Activated T-cell treated with anti-CD3 and anti-CD28 coated beads, Interleukin-2, amount 50 U/mL, for 72 hours (primary cell): ENCODE results near the gene CCL23. TPM values are rescaled to one million over a fixed set of nuclear protein-coding genes. Genes with fewer than 3 reads are reported as not detected.
A peak's percentile ranks its signal among the peaks of the same experiment; 100 is the strongest.
"Not testable (repeated sequence)": the region's sequence is repeated elsewhere in the genome, so short reads cannot be mapped to it uniquely, and the experiment has no call there.

Experiments used
- ATAC-seq, 2 donors: fragments of 150-1000 bp; cut with Tn5 transposase; replicated peaks in 1 of 2; 2 replicates each; pipeline ENCODE4 v1.10.0; 2021; ENCODE audit warnings: moderate library complexity in 2 of 2, mild to moderate bottlenecking in 1 of 2
- DNase-seq, 2 donors: peaks; one replicate each; pipeline ENCODE4 v3.0.0; 2021 to 2022; ENCODE audit warnings: mixed read lengths in 1 of 2
- H3K27ac Mint-ChIP-seq: one replicate; pipeline ENCODE4 v1.8.0; 2022; ENCODE audit warnings: mild to moderate bottlenecking, moderate library complexity, mixed read lengths
- H3K27me3 Mint-ChIP-seq: one replicate; pipeline ENCODE4 v1.8.0; 2022; ENCODE audit warnings: low read depth, mixed read lengths
- H3K36me3 Mint-ChIP-seq, 2 donors: one replicate each; pipeline ENCODE4 v1.8.0; 2022; ENCODE audit warnings: mixed read lengths in 2 of 2, mild to moderate bottlenecking in 1 of 2; ENCODE audit not compliant: insufficient read depth in 2 of 2
- H3K4me1 Mint-ChIP-seq: one replicate; pipeline ENCODE4 v1.8.0; 2022; ENCODE audit warnings: low read depth, mixed read lengths
- H3K4me3 Mint-ChIP-seq, 2 donors: one replicate each; pipeline ENCODE4 v1.8.0; 2022; ENCODE audit warnings: mild to moderate bottlenecking in 2 of 2, mixed read lengths in 2 of 2, moderate library complexity in 2 of 2
- H3K9me3 Mint-ChIP-seq, 2 donors: one replicate each; pipeline ENCODE4 v1.8.0; 2022; ENCODE audit warnings: mixed read lengths in 2 of 2
- total RNA-seq, 2 donors: library from RNA; stranded (reverse); gene quantifications; one replicate each; pipeline ENCODE4 v1.2.3, GENCODE V29; 2022

Gene CCL23
- total RNA-seq, 2 donors from 2014 or later: not detected

DNA sequence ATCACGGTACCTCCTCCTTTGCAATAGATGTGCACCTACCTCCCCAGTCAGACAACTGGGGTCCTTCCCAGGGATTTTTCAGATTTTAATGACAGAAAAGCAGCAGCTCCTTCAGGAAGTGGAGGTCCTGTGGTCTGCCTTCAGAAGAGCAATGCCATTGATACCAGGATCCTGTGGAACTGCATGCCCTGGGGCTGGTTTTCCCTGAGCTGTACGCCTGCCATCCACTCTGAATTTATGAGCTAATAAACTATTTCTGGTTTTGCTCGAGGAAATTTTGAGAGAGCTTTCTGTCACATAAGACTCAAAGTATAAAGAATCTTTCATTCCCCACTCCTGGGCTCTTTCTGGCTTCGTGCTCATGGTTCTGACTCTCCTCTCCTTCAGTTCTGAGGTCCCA is 10.0 kb upstream of the CCL23 start:
- no peak overlapping the region for H3K27ac Mint-ChIP-seq
- no peak overlapping the region for H3K4me3 Mint-ChIP-seq
- ATAC-seq: no peak
- DNase-seq: no peak
- H3K4me1 Mint-ChIP-seq: no peaks in the 10 kb centered on the region
- H3K27me3 Mint-ChIP-seq: peaks cover 40% of the 10 kb centered on the region
- H3K36me3 Mint-ChIP-seq: no peaks in the 10 kb centered on the region
- H3K9me3 Mint-ChIP-seq: peaks cover 0 to 2% of the 10 kb centered on the region in 2 donors

DNA sequence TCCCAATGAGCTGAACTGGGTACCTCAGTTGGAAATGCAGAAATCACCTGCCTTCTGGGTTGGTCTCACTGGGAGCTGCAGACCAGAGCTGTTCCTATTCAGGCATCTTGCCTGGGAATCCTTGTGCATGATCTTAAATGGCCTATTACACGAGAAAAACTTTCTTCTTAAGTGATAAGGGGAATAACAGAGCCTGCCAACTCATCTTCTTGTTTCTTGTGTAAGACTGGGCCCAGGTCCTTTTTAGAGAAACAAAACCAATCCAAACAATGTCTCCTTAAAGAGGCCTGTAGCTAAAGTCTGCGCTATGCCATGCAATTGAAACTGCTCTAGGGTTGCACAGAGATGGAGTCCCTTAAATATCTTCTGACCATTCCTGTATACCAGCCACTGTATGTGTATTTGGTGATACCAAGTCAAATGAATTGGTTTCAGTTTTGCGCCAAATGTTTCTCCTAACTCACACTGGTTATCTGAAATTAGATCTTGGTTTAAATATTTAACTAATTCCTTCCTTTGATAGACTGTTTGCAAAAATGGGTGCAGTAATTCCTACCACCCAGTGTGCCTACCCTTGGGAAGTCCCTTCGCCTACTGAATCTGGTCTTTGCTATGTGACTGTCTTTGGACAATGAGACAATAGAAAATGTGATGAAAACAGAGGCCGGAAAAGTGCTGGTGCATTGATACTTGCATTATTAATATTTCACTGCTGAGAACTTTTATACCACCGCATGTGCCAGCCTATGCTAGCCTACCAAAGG is 6.5 kb upstream of the CCL23 start:
- no peaks in the 10 kb centered on the region for H3K9me3 Mint-ChIP-seq
- ATAC-seq (no peak), DNase-seq (no peak)
- H3K4me3 Mint-ChIP-seq: no peak overlapping the region
- H3K27me3 Mint-ChIP-seq: peaks cover 43% of the 10 kb centered on the region
- no peaks in the 10 kb centered on the region for H3K36me3 Mint-ChIP-seq
- no peak overlapping the region for H3K27ac Mint-ChIP-seq
- no peaks in the 10 kb centered on the region for H3K4me1 Mint-ChIP-seq

DNA sequence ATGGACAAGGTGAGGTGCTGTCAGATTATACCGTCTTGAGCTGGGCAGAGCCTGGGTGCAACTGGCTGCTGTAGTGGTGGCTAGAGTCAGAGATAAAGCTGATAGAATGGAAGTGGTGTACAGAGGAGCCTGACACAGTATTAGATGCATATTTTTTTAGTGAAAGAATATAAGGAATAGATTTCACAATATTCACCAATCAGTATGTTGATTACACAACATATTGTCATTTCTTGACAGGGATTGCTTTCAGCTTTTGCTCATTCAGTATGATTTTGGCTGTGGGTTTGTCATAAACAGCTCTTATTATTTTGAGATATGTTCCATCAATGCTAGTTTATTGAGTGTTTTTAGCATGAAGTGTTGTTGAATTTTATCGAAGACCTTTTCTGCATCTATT is 1.7 kb upstream of the CCL23 start:
- Mint-ChIP-seq H3K36me3 (no peaks in the 10 kb centered on the region), H3K4me1 (no peaks in the 10 kb centered on the region), H3K9me3 (no peaks in the 10 kb centered on the region), H3K27ac (no peak overlapping the region), H3K27me3 (peaks cover 47% of the 10 kb centered on the region), H3K4me3 (no peak overlapping the region)
- DNase-seq (no peak), ATAC-seq (no peak)

DNA sequence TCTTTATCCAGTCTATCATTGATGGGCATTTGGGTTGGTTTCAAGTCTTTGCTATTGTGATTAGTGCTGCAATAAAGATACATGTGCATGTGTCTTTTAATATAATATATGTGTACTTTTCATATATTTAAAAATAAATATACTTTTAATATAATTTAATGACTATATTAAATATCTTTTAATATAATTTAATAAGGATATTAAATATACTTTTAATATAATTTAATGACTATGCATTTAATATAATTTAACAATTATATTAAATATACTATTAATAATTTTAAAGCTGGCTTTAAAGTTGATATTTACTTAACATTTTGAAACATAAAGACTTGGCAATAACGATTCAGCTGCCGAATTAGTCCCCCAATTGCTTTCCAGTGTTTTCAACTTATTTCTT is 1.2 kb downstream of the CCL23 start:
- peaks cover 48% of the 10 kb centered on the region for H3K27me3 Mint-ChIP-seq
- no peaks in the 10 kb centered on the region for H3K4me1 Mint-ChIP-seq
- no peak for DNase-seq
- no peak for ATAC-seq
- no peak overlapping the region for H3K4me3 Mint-ChIP-seq
- H3K9me3 Mint-ChIP-seq: no peaks in the 10 kb centered on the region
- no peaks in the 10 kb centered on the region for H3K36me3 Mint-ChIP-seq
- H3K27ac Mint-ChIP-seq: no peak overlapping the region

DNA sequence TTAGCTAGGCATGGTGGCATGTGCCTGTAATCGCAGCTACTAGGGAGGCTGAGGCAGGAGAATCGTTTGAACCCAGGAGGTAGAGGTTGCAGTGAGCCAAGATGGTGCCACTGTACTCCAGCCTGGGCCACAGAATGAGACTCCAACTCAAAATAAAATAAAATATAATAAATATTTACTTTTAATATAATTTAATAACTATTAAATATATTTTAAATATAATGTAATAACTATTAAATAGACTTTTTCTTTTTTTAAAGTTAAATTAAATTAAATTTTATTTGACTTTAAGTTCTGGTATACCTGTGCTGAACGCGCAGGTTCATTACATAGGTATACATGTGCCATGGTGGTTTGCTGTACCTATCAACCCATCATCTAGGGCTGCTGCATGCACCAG is 1.9 kb downstream of the CCL23 start:
- H3K9me3 Mint-ChIP-seq, DNase-seq, H3K4me1 Mint-ChIP-seq, H3K4me3 Mint-ChIP-seq, ATAC-seq, H3K27ac Mint-ChIP-seq, H3K36me3 Mint-ChIP-seq: not testable (repeated sequence)
- peaks cover 42% of the 10 kb centered on the region for H3K27me3 Mint-ChIP-seq

DNA sequence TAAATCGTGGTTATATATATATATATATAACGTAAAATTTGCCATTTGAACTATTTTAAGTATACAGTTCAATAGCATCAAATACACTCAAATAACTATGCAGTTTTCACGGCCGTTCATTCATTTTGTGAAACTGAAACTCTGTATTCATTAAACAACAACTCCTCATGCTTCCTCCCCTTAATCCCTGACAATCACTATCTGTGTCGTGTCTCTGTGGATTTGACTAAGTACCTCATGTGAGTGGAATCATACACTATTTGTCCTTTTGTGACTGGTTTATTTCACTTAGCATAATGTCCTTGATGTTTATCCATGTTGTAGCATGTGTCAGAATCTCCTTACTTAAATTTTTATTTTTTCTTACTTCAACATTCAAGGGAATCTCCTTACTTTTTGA is 2.8 kb downstream of the CCL23 start:
- H3K36me3 Mint-ChIP-seq: no peaks in the 10 kb centered on the region
- H3K4me3 Mint-ChIP-seq: no peak overlapping the region
- ATAC-seq (no peak), DNase-seq (no peak)
- H3K9me3 Mint-ChIP-seq: no peaks in the 10 kb centered on the region
- peaks cover 32% of the 10 kb centered on the region for H3K27me3 Mint-ChIP-seq
- no peaks in the 10 kb centered on the region for H3K4me1 Mint-ChIP-seq
- H3K27ac Mint-ChIP-seq: no peak overlapping the region

DNA sequence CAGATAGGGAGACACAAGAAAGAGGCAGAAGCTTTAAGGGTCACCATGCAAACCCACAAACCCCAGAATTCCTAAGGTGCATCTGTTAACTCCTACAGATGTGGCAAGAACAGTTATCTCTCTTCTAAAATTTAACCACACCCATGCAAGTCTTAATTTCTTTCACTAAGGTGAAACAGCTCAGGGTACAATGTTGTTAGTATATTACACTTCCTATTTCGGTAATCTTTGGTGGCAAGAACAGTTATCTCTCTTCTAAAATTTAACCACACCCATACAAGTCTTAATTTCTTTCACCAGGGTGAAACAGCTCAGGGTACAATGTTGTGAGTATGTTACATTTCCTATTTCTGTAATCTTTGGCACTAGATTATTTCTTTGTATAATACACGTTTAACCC is 6.6 kb downstream of the CCL23 start:
- Mint-ChIP-seq H3K4me1 (no peaks in the 10 kb centered on the region), H3K9me3 (no peaks in the 10 kb centered on the region), H3K27ac (no peak overlapping the region), H3K4me3 (no peak overlapping the region), H3K36me3 (no peaks in the 10 kb centered on the region), H3K27me3 (peaks cover 13% of the 10 kb centered on the region)
- no peak for DNase-seq
- ATAC-seq: no peak

DNA sequence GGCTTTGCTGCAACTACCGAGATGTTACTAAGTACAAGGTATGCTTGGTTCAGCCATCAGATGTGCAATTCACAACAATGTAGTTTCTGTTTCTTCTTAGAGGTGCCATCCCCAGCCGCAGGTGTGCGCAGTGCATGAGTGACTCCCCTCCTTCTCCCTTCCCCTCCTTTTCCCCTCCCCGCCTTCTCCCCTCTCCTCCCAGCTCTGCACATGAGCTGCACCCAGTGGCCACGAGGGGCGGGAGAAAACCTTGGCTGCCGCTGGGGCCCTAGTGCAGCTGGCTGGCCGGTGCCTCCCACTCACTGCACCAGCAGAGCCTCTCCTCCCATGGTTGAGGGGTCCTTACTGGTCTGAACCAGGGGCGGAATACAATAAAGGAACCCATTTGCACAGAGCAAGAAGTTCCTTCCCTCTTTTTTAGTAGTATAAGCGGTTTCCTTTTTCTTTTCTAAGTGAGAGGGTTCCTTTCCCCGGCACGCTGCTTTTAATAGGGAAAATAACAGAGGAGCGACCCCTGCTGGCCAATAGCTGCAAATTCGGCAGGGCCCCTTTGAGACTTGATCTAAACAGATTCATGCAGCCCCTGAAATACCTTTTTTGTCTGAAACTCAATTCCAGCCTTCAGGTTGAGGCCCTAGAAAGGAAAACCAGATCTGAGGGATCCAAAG is 8.6 kb downstream of the CCL23 start:
- no peak for ATAC-seq
- no peak overlapping the region for H3K27ac Mint-ChIP-seq
- no peak for DNase-seq
- no peaks in the 10 kb centered on the region for H3K36me3 Mint-ChIP-seq
- H3K27me3 Mint-ChIP-seq: peaks cover 12% of the 10 kb centered on the region
- H3K4me3 Mint-ChIP-seq: no peak overlapping the region
- no peaks in the 10 kb centered on the region for H3K9me3 Mint-ChIP-seq
- no peaks in the 10 kb centered on the region for H3K4me1 Mint-ChIP-seq

DNA sequence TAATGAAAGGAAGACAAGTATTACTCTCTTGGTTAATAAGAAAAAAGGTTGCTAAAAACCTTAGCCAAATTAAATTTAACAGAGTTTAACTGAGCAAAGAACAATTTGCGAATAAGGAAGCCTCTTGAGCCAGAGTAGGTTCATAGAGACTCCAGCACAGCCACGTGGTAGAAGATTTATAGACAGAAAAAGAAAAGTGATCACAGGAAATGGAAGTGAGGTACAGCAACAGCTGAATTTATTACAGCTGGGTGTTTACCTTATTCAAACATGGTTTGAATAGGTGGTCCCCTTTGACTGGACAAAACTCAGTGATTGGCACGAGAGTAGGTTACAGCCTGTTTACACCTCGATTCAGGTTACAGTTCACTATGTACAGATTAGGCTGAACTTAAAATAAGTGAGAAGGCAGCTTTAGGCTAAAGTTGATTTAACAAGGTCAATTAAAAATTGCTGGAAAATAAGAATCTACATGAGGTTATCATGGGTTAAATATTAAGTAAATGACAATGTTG is 13.1 kb downstream of the CCL23 start:
- Mint-ChIP-seq H3K9me3 (no peaks in the 10 kb centered on the region), H3K4me1 (no peaks in the 10 kb centered on the region), H3K27me3 (peaks cover 7% of the 10 kb centered on the region), H3K27ac (peak overlapping the region; percentile 3), H3K36me3 (no peaks in the 10 kb centered on the region), H3K4me3 (no peak overlapping the region)
- DNase-seq (no peak), ATAC-seq (no peak)

DNA sequence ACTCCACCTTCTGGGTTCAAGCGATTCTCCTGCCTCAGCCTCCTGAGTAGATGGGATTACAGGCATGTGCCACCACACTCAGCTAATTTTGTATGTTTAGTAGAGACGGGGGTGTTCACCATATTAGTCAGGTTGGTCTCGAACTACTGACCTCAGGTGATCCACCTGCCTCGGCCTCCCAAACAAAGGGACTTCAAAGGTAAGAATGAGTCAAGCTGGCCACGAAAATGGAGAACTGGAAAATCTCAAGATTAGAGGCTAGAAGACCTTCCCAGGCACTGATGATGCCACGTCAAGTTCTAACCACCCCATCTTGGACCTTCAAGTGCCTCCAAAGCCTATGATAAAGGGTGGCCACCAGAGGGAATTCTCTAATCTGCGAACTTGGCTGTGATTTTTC is 15.1 kb downstream of the CCL23 start:
- ATAC-seq: no peak
- H3K27me3 Mint-ChIP-seq: peaks cover 15% of the 10 kb centered on the region
- no peaks in the 10 kb centered on the region for H3K36me3 Mint-ChIP-seq
- DNase-seq: no peak
- H3K4me1 Mint-ChIP-seq: no peaks in the 10 kb centered on the region
- H3K27ac Mint-ChIP-seq: no peak overlapping the region
- H3K9me3 Mint-ChIP-seq: no peaks in the 10 kb centered on the region
- H3K4me3 Mint-ChIP-seq: no peak overlapping the region

DNA sequence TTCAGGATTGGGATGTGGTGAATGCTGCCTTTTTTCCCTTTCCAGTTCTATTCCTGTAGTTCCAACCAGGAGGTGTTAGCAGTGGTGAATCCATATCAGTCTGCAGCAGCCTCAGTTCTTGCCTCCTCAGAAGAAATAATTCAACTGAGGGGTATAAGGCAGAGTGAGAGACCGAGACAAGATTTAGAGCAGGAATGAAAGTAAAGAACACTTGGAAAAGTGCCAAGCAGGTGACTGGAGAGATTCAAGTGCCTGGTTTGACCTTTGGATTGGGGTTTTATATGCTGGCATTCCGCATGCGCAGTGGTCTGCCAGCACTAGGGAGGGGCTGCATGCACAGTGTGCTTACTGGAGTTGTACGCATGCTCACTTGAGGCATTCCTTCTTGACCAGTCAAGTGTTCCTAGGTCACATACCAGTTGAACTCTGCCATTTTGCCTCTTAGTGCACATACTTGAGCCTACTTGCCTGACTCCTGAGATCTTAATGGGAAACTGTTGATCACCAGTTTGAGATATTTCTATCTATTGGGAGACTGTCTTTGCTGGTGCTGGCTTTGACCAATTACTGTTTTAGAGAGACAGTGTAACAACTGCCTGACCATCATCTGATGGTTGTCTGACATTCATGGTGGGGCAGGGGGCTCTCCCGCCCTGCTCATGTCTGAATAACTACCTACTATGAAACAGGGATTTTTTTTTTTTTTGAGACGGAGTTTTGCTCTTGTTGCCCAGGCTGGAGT is 15.7 kb downstream of the CCL23 start:
- no peak overlapping the region for H3K4me3 Mint-ChIP-seq
- no peaks in the 10 kb centered on the region for H3K4me1 Mint-ChIP-seq
- ATAC-seq (no peak), DNase-seq (no peak)
- no peaks in the 10 kb centered on the region for H3K9me3 Mint-ChIP-seq
- H3K36me3 Mint-ChIP-seq: no peaks in the 10 kb centered on the region
- H3K27me3 Mint-ChIP-seq: peaks cover 15% of the 10 kb centered on the region
- no peak overlapping the region for H3K27ac Mint-ChIP-seq

DNA sequence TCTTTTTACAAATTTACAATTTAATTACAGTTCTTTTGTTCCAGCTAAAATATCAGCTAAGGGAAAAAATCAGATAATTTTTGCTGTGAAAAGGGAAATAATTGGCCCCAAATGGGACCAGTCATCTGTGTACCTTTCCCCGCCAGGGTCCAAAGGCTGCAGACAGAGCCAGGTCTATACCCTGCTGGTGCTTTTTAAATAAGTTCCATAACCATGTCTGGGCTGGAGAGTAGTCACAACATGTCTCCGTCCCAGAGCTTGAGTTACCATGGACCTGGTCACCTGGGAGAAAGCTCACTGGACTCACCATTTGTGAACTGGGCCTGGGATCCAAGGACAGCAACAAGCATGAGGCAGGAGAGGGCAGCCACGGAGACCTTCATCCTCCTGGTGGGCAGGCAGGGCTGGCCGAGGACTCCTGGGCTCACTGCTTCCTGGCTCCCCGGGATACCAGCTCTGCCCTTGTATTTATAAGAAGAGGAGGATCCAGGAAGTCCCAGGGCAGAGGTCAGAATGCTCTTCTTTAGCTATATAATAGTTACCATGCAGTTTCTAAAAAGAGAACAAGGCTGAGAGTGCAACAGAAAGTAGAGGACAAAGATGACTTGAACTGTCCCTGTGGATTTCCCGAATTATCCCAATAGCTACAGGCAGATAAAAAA is 16.5 kb downstream of the CCL23 start, which contains the start of gene CCL15:
TSS of gene CCL15 (minus strand) at position 444 of the 662 bp plus-strand sequence. CDS start at position 383, 61 bp downstream.
- Mint-ChIP-seq H3K9me3 (no peaks in the 10 kb centered on the region), H3K27ac (no peak within 1 kb of the TSS), H3K27me3 (peaks cover 23% of the 10 kb centered on the region), H3K4me1 (no peaks in the 10 kb centered on the region), H3K4me3 (no peak within 1 kb of the TSS), H3K36me3 (no peaks in the 10 kb centered on the region)
- DNase-seq (no peak), ATAC-seq (no peak)

DNA sequence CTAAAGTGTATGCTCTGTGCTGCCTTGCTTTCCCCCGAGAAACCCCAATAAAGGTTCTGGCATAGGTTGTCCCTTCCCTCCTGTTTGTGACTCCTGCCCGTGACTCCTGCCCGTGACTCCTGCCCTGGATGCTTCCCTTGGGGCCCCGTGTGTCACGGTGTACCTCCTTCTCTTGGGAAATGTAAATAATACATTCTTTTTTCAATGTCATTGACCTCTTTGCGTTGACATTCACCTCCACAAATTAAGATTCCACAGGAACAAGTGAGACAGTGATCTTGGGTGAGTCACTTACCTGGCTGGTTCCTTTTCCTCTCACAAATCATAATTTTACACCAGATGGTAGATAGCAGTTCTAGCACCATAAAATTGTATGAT is 17.1 kb downstream of the CCL23 start:
- H3K27ac Mint-ChIP-seq: no peak overlapping the region
- DNase-seq: no peak

More for the DNA sequence above, 17.1 kb downstream of the CCL23 start:
- Mint-ChIP-seq H3K36me3 (no peaks in the 10 kb centered on the region), H3K4me3 (no peak overlapping the region), H3K4me1 (no peaks in the 10 kb centered on the region), H3K9me3 (no peaks in the 10 kb centered on the region), H3K27me3 (peaks cover 25% of the 10 kb centered on the region)
- no peak for ATAC-seq
